Medulla oblongata (tissue), 1 donor: ENCODE measurements around the gene PKDCC.
A peak's percentile ranks its signal among the peaks of the same experiment; 100 is the strongest.

ENCODE experiments used
- DNase-seq: peaks from one replicate; pipeline ENCODE4 v3.0.0-alpha.2; 2015; ENCODE audit errors: extremely low spot score

The PKDCC gene

DNA sequence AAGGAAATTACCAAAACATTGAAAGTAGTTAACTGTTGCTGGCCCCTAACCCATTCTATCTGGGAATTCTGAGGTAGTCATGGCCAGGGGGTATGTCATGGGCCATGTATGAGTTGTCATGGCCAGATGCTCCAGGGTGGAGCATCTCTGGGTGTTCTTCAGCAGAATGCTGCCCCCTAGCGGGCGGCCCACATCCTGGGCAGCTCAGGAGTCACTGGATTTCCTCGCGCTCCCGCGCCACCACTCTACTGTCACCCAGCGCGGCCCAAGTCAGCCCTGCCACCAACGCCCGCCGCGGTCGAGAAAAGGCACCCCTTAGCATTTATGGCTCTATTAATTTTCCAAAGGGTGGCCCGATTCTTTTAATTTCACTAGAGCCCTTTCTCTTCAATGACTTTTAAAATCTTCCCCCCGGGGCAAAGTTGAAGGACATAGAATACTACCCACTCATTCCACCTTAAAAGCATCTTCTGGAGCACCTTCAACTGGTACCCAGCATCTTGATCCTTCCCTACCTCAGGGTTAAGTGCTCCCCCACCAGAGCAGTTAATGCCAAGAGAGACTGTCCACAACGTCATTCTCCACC is 41.6 kb downstream of the PKDCC start:
- no peak for DNase-seq

DNA sequence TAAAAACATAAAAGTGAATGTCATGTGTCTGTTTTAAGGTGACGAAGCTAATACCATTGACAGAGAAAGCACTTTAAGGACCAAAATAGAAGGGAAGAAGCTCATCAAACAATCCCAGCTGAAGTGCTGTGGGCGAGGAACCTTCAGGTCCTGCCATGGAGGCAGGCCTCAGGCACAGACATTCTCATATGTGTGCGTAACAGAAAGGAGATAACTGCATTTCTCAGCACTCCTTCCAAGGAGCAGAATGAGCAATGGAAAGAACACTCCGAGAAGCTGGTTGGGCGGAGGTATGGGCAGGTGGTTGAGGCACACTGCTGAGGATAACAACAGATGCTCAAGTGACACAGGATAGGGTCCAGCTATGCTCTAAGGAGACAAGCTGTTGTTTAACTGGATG is 42.4 kb downstream of the PKDCC start:
- DNase-seq: no peak

DNA sequence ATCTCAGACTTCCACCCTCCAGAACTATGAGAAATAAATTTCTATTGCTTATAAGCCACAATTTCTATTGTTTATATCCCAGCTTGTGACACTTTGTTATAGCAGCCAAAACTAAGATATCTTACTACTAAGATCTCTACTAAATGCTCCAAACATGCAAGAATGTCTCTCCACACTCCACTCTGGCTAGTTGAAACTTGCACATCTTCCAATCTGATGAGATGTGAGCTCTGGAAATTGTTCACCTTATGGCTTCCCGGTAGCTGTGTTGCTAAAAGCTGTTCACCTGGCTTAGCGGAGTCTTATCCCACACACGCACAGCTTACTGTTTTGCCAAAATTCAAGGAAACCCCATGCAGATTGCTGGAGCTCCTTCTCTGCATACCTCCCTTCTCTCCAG is 43.9 kb downstream of the PKDCC start:
- DNase-seq: no peak

DNA sequence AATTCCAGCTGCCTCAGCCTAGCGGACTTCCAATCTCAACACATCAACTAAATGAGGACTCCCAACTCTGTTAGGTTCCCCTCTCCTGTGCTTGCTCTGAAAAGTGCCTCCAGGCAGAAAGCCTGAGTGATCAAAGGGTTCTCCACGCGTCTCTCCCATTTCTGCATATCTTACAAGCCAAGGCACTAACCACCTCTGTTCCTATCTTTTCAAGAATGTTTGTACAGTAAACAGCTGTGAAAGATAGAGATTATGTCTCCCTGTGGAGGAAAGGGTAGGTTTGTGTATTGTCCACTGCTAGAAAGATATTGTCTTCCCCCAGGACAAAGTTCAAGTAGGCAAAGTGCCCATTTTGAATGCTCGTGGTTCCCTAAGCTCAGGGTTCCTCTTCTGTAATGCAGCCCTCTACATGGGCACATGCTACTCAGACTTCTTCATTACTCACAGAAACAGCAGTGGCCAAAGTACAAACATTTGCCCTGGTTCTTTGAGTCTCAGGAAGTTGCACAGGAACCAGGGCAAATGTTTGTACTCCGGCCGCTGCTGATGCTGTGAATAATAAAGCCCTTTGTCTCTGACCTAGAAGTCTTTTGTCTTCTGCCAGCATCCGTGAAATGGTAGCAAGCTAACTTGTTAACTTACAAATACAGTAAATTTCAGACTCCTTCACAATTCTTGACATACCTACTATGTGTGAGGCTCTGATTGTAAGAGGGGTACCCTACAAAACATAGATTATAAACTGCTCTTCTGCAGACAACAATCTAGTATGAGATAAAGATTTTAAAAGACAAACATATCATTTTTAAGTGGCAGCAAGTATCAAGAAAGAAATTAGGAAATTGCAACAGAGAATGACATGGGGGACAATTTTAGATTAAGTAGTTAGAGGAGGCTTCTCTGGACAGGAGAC is 44.5 kb downstream of the PKDCC start:
- DNase-seq: peak; percentile 87

DNA sequence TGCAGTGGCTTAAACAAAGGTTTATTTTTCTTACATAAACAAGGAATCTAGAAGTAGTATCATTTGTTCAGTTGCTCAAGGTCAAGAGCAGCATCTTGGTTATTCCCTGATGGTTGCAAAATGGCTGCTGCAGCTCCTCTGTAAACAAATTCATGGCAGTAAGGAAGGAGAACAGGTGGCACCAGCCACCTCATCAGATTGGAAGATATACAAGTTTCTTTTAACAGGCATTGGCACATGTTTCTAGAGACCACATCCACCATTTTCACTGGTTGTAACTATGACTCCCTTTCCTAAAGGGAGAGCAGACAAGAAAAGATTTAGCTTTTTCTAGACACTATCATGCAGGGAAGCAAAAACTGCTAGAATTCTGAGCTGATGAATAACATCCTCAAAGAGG is 46.3 kb downstream of the PKDCC start:
- DNase-seq: no peak

DNA sequence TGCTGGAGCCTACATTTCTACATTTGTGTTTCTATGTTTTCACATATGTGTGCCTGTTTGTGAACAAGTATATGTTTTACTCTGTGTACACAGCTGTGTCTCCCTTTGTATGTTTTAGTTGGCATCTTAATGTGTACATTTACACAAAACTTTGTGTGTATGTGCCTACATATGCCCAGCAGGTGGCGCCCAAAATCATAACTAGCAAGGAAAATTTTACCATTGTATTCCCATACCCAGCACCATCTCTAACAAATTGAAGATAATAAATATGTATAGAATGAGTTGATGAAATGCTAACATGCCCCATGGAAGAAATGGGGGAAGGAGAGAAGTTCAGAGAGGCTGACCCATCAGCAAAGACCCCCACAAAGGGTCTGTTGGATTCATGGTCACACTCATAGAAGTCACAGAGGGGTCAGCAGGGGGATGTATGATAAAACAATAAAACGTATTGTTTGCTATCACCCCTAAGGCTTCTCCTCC is 48.1 kb downstream of the PKDCC start:
- DNase-seq: peak; percentile 86

DNA sequence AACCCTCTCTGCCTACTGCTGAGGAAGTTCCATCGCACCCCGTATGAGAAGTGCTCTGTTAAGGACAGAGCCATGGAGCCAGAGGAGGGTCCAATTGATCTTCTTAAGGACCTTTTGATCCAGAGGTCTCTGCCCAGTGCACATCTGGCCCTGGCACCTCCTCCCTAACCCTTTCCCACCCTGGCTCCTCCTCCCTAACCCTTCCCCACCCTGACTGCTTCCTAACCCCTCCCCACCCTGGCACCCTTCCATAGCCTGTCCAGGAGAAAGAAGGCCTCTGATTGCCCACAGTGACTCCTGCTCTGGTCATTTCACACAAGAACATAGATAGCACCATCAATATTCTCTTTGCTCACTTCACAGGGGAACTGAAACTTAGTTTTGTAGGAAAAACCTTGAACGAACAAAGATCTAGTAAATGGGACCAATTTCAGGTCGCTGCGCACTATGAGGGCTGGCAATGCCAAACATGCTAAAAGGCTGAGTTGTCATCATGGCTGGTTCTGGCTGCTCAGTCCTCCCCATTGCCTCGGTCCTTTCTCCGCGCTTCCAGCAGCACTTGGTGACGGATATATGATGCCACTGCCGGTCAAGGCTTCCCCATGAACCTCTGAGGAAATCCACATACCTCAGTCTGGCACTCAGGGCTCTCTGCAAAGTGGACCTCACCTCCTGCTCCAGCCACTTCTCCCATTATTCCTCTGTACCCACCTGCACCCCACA is 49.2 kb downstream of the PKDCC start:
- no peak for DNase-seq

DNA sequence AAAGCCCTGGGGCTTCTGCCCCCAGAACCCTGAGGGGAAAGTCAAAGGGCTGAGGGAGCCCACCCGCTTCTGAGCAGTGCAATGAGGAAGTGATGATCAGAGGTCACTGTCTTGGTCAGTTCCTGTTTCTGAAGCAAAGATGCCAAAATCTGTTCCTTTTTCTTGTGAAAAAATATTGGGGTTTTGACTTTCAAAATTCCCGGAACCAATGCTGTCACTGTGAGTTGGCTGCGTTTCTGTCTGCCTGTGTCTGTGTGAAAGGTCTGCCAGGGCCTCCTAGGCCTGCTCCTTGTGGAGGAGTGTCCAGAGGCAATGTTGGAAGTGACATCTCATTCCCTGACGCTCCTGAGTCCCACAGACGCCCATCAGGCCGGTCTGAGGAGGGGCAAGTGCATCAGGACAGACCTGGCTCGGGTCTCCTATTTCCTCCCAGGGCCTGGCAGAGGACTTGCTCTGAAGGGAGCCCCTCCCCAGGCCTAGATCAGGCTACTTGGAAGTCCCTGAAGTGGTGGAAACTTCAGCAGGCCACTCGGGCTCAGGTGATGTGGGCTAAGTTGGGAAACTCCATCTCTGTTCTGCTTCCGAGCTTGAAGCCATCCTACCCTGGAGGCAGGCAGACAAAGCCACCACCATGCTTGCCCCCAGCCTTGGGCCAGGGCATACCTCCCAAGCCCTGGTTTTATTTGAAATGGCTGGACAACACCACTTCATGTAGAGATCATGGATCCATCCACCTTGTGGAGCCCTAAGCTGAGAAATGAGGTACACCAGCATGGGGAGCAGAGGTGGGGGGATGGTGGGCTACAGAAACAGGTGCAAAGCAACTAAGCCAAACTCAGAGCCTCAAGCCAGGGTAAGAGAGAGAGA is 51.0 kb downstream of the PKDCC start:
- DNase-seq: peak; percentile 60

DNA sequence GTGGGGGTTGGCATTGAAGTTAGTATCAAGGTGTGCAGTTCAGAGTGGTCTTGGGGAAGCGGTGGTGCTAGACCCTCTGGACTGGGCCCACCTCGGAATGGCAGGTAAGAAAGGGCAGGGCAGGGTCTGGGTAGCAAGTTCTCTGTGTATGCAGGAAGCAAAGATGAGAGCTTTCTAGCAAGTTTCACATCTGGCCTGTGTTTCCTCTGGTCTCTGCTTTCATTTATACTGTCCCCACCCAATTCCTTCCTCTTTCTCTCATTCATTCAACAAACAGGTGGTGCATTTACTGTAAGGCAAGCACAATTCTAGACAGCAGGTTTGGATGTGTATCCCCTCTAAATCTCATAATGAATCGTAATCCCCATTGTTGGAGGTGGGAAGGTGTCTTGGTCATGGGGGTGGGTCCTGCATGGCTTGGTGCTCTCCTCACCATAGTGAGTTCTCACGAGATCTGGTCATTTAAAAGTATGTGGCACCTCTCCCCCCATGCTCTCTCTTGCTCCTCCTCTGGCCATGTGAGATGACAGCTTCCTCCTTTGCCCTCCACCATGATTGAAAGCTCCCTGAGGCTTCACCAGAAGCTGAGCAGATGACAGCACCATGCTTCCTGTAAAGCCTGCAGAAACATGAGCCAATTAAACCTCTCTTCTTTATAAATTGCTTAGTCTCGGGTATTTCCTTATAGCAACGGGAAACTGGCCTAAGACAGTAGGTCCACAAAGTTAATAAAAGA is 51.8 kb downstream of the PKDCC start:
- DNase-seq: no peak

DNA sequence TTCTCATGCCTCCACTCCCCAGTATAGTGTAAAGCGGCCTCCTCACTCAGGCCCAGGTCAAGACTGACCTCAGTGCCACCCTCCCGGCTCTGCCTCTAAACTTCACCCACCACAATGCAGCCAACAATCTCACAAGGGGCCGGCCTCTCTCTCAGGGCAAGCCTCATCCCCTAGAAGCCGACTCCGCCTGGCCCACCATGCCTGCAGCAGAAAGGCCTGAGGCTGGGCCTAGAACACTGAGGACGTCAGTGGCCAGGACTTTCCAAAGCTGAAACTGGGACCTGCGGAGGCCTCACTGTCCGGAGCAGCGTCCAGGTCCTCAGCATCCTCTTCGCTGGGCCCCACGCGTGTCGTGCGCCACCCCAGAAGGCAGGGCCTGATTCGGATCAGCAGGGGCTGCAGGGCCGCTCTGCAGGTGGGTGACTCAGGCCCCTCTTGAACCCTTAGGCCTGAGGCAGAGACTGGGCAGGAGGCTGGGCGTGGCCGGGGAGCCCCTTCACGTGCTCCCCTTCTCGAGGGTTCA is 52.9 kb downstream of the PKDCC start:
- DNase-seq: no peak

DNA sequence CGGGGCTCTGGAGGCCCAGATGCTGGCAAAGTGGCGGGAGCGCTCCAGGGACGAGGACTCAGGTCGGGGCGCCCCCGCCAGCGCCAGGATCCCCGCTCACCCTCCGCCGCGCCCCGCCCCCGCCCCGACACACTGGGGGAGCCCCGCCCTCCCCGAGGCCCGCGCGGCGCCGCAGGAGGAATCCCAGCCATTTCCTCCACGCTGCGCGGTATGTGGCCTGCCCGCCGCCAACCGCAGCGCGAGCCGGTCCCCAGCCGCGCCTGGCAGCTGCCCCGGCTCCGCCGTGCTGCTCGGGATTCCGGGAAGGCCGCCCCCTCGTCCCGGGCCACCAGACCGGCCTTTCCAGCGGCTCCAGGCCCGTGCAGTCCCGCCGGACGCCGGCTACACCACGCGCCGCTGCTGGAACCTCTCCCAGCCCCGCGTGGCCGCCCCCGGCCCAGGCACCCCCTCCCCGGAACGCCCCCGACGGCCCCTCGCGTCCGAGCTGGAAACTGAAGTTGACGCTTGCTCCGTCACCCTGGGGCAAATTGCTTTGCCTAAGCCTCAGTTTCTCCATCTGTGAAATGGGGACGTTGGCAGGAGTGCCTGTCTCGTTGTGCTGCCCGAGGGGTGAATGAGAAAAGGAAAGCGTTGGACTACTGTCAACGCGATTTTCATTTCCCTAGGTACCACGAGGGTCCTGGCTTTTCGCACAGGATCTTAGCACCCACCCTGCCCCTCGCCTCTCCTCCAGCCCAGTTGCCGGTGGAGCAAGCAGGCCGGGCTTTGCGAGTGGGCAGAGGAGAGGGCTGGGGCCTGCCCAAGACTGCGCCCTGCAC is 53.6 kb downstream of the PKDCC start:
- DNase-seq: no peak

DNA sequence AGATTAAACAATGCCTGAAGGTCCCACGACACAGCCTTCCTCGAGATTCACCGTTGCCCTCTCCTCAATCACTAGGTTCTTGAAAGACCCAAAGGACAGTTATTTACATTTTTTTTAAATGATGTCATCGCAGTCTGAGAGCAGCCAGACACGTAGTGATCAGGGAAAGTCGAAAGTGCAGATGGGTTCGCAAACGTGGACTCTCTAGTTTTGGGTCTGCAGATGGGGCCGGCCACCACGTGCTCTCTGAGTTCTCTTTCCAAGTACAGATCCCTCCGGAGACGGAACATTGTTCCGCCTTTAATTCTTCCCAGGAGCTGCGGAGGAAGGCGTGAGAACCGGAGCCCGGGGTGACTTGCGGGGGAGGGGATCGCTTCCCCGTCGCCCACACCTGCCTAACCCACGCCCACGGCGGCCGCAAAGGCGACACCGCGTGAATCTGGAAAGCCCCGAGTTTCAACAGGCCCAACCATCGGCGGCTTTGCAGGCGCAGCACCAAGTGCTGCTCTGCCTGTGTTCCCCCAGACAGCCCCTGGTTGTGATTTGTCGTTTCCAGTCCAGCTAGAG is 54.3 kb downstream of the PKDCC start:
- DNase-seq: peak; percentile 70

DNA sequence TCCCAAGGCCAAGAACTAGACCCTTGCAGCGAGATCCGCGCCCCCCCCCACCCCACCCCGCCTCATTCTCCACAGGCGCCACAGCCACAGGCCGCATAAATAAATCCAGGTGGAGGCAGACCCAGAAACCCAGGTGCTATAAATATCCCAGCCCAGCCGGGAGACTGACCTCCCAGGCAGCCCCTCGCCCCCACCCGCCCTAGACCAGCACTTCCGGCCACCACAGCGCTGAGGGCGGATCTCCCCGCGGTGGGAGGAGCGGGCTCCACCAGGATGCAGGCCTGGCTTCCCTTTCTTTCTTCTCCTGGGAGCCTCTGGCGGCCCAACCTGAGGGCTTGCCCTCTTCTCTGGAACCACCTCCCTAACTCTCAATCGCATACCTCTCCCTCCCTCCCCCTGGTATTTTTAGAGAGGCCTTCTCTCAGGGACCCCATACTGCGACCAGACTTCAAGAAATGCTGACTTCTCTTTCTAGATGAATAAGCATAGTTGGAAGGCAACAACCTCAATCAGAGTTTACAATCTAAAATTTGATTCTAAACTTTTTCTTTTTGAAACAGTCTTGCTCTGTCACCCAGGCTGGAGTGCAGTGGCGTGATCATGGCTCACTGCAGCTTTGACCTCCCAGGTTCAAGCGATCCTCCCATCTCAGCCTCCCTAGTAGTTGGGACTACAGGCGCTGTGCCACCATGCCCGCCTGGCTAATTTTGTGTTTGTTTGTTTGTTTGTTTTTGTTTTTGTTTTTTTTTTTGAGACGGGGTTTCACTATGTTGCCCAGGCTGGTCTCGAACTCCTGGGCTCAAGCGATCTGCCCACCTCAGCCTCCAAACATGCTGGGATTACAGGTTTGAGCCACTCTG is 55.0 kb downstream of the PKDCC start:
- DNase-seq: no peak

DNA sequence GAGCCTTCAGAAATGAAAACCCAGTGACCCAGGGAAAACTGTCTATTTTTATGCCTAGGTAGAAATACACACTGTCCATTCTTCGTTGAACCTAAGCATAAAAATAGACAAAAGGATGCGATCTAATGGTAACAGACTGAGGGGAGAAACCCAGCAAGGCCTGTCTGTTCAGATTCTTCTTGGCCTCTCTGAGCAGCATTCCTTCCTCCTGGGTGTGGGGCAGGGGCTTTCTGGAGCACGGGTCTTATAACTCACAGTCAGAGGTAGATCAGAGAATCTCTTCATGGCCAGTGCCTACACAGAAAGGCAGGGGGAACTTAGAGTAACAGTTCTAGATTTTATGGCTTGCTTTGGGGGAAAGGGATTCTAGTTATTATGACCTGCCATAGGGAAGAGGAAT is 56.0 kb downstream of the PKDCC start:
- no peak for DNase-seq

DNA sequence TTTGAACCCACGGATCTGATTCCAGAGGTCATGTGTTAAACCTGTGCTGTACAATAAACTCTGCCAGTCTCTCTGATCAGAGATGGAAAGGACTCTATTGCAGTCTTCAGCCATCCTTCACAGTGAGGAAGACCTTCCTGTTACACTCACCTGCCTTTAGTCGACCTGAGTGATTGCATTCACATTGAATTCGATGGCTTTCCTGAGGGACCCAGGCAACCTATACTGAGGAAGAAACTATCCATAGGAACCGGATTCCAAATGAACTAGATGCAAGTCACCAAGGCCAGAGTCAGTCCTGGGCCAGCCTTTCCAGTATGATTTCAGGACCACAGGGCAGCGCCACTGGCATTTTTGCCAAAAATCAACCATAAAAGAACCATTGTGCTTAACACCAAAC is 56.8 kb downstream of the PKDCC start:
- DNase-seq: no peak

DNA sequence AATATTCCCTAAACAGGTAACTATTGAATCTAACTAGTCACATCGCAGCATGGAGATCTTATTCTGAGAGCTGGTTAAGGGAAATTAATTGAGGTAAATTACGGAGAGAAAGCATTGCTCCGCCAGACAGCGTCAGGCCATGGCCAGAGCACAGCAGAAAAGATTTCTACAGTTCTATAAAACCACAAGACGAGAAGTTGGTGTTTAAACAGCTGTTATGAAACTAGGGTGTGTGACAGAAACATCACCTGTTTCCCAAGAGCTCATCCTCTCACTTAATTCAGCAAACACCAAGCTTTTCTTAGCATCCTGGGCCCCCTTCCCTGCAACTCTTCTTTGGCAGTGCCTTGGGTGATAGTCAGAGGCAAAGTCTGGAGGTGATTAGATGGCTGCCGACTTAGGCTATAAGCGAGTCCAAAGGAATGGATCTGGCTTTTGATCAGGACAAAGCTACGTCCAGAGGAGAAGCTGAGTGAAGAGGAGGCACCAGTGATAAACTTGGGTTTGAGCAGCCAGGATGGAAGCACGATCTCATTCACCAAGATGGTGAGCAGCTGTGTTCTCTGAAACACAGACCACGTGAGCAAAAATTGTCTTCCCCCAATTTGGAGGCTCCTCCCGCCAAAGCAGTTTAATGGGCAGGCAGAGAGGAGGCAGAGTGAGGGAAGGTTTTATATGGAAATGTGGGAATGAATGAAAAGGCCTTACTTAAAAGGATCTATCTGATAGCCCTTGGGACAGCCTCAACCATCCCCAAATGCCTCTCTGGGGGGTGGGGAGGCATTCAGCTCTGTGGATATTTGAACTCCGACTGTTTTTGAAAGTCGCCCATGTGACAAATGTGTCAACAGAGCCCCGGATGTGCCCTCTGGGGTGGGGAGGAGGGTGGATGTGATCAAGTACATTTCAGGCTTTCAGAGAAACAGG is 57.8 kb downstream of the PKDCC start:
- DNase-seq: peak; percentile 53

DNA sequence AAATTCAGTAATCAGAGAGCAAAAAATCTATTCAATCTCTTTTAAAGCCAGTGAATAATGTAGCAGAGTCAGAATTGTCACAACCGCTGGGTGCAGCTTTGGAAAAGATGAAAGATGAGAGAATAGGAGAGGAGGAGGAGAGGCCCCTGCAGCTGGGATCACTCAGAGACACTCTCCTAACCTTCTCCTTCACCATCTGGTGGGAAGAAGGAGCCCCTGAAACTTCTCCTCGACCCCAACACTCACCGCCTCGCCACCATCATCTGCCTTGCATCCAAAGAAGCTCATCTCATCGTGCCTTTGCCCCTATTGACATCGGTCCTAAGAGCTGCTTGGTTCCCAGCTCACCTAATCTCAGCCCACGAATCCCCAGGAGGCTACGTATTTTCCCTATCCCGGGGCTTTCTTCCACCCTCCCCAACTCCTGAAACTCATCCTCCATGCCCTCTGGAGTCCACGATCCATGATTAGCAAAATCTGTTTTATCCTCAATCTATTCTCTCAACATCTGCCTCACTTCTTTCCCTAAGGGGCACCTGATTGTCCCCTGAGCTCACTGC is 58.5 kb downstream of the PKDCC start:
- DNase-seq: no peak
